GM12864 (cell line): ENCODE results near the gene ABI1.

Source experiments
- DNase-seq: peaks from one replicate; pipeline ENCODE4 v3.0.0-alpha.2; 2011; ENCODE audit warnings: low read depth
- H3K4me3 ChIP-seq: 2 replicates; pipeline ENCODE4 v1.5.1; 2011; ENCODE audit warnings: mild to moderate bottlenecking, low read depth, low read length, control low read depth
- CTCF ChIP-seq: IDR thresholded peaks from 2 replicates; pipeline ENCODE4 v1.5.1; 2011; ENCODE audit warnings: low read depth, mild to moderate bottlenecking, moderate library complexity, low read length, control low read depth, inconsistent platforms; ENCODE audit errors: missing control alignments

Gene ABI1

DNA sequence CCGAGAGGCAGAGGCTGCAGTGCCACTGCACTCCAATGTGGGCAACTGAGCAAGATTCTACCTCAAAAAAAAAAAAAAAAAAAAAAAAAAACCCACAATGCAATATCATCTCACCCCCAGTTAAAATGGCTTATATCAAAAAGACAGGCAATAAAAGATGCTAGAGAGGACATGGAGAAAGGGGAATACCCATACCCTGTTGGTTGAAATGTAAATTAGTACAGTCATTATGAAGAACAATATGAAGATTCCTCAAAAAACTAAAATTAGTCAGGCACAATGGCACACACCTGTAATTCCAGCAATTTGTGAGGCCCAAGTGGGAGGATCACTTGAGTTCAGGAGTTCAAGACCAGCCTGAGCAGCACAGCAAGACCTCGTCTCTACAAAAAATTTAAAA is 25.7 kb downstream of the ABI1 start:
- H3K4me3 ChIP-seq = no peak overlapping the region
- DNase-seq = no peak
- no peak for TF ChIP-seq CTCF

DNA sequence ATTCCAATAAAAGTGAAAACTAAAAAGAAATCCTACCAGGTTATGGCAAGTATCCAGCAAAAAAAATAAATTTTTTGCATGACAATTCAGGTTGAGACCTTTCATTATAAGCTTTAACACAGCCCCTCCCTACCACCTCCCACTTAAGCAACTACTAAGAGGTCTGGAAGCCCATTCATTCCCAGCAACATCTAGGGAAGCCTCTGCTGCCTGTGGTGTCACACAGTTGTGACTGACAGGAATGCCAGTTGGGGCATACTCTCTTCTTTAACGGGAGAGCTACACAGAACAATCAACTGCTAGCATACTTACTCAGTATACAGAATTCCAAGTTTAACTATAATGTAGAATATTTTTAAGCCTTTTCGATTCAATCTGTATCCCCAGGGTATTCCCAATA is 27.8 kb downstream of the ABI1 start:
- TF ChIP-seq CTCF = no peak
- DNase-seq = no peak

DNA sequence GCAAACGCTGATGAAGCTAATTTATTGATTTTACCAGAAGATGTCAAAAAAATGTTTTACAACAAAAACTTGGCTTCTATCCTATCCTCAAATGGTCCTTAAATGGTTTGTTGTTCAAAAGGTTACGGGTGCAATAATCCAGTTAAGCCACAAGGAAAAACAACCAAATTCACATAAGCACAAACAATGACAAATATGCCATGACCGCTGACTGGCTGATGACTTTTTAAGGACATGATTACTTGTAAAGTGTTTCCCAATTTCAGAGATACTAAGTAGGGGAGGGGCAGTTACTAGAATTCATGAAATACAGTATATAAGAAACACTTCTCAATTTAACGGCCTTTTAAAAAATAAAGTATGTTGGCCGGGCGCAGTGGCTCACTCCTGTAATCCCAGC is 28.8 kb downstream of the ABI1 start:
- DNase-seq = no peak
- no peak overlapping the region for H3K4me3 ChIP-seq
- TF ChIP-seq CTCF = no peak

More for the DNA sequence above, 27.8 kb downstream of the ABI1 start:
- H3K4me3 ChIP-seq = no peak overlapping the region

DNA sequence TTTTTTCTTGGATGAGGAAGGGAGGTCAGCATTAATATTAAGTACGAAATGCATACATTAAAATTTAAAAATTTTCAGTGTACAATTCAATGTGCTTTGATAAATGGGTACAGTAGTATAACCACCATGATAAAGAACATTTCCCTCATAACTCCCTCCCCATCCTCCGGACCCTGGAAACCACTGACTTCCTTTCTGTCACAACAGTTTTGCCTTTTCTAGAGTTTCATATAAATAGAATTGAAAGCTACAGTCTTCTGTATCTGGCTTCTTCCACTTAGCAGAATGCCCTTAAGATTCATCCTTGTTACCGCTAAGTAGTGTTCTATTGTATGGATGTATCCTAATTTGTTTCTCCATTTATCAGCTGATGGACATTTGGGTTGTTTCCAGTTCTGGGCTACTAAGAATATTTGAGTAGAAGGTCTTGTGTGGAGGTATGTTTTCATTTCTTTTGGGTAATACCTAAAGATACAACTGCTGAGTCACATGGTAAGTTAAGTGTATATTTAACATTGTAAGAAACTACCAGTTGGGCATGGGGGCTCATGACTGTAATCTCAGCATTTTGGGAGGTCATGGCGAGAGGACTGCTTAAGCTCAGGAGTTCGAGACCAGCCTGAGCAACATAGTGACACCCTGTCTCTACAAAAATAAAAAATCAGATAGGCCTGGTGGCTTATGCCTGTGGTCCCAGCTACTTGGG is 30.8 kb downstream of the ABI1 start:
- no peak overlapping the region for H3K4me3 ChIP-seq
- TF ChIP-seq CTCF = no peak
- no peak for DNase-seq

DNA sequence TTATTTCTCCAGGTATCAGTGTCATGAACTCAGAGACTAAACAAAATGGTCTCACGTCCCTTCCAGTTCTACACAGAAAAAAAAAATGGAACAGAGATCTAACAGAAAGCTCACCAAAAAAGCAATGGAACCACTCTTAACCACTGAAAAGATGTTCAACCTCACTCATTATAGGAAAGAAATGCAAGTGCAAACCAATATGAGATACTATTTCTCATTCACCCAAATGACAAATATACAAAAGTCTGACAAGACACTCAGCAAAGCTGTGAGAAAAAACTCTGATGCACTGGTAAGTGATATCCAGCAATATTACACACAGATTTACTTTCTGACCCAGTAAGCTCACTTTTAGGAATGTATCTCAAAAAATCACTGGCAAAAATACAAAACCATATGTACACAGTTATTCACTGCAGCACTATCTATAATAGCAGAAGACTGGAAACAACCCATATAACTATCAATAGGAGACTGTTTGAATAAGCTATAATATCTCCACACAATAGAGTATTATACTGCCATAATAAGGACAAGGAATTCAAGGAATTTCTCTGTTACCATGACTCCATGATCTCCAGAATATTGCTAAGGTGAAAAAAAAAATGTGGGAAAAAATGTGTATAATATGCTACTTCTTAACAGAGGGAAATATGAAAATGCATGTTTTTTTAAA is 36.6 kb downstream of the ABI1 start:
- TF ChIP-seq CTCF = no peak
- H3K4me3 ChIP-seq = no peak overlapping the region
- no peak for DNase-seq

- no peak overlapping the region for H3K4me3 ChIP-seq
- TF ChIP-seq CTCF = no peak
- DNase-seq = no peak
Observed at GRCh38 chr10:26821699-26822570, 38.8 kb downstream of the ABI1 start.
